Neuronal stem cell (in vitro differentiated cells): ENCODE results near the gene KIF26A.

Source experiments
- DNase-seq: peaks from one replicate; pipeline ENCODE4 v3.0.0-alpha.2; 2013; ENCODE audit warnings: low spot score
- H2AFZ ChIP-seq: one replicate; pipeline ENCODE4 v1.6.1; 2013; ENCODE audit warnings: mild to moderate bottlenecking, low read length, inconsistent platforms
- H2AK5ac ChIP-seq: 2 replicates; pipeline ENCODE4 v1.6.1; 2013; ENCODE audit warnings: low read depth, mild to moderate bottlenecking, inconsistent platforms, low read length, moderate library complexity, mixed read lengths
- H2BK120ac ChIP-seq: 2 replicates; pipeline ENCODE4 v1.6.1; 2013; ENCODE audit warnings: low read depth, mild to moderate bottlenecking, inconsistent platforms, low read length, moderate library complexity, mixed read lengths
- H2BK12ac ChIP-seq: one replicate; pipeline ENCODE4 v1.6.1; 2013; ENCODE audit warnings: low read length, inconsistent platforms
- H2BK15ac ChIP-seq: 2 replicates; pipeline ENCODE4 v1.6.1; 2013; ENCODE audit warnings: mild to moderate bottlenecking, low read length, inconsistent platforms, mixed read lengths
- H2BK5ac ChIP-seq: one replicate; pipeline ENCODE4 v1.6.1; 2013; ENCODE audit warnings: inconsistent platforms, mild to moderate bottlenecking, low read length, moderate library complexity
- H3K14ac ChIP-seq: one replicate; pipeline ENCODE4 v1.6.1; 2013; ENCODE audit warnings: low read length, inconsistent platforms
- H3K18ac ChIP-seq: 2 replicates; pipeline ENCODE4 v1.6.1; 2013; ENCODE audit warnings: low read length, inconsistent platforms
- H3K23ac ChIP-seq: 2 replicates; pipeline ENCODE4 v1.6.1; 2013; ENCODE audit warnings: low read depth, mild to moderate bottlenecking, mixed read lengths, low read length, inconsistent platforms; ENCODE audit not compliant: poor library complexity
- H3K27ac ChIP-seq: replicated peaks from 3 replicates; pipeline ENCODE4 v1.5.1; 2013; ENCODE audit warnings: low read length, inconsistent platforms
- H3K27me3 ChIP-seq, 3 experiments: 2 replicates each; pipeline ENCODE4 v1.6.1; 2013; ENCODE audit warnings: low read length in 3 of 3, mild to moderate bottlenecking in 2 of 3, inconsistent platforms in 1 of 3, low read depth in 1 of 3, mixed read lengths in 1 of 3, moderate library complexity in 1 of 3; ENCODE audit not compliant: control insufficient read depth in 3 of 3, insufficient read depth in 3 of 3
- H3K36me3 ChIP-seq, 2 donors: replicated peaks in 1 of 2; 2 replicates each; pipeline ENCODE4 v1.6.1; 2013; ENCODE audit warnings: low read length in 2 of 2; ENCODE audit not compliant: control insufficient read depth in 2 of 2, insufficient read depth in 2 of 2
- H3K4ac ChIP-seq: 2 replicates; pipeline ENCODE4 v1.6.1; 2013; ENCODE audit warnings: inconsistent platforms, mild to moderate bottlenecking, low read length, moderate library complexity
- H3K4me1 ChIP-seq, 2 donors: 1 replicate in 1 of 2; 2 replicates in 1 of 2; pipeline ENCODE4 v1.6.1; 2013; ENCODE audit warnings: low read length in 2 of 2, low read depth in 1 of 2; ENCODE audit not compliant: control insufficient read depth in 2 of 2, insufficient read depth in 1 of 2
- H3K4me2 ChIP-seq: one replicate; pipeline ENCODE4 v1.6.1; 2013; ENCODE audit warnings: mild to moderate bottlenecking, low read length, inconsistent platforms; ENCODE audit not compliant: insufficient read depth, poor library complexity, severe bottlenecking
- H3K4me3 ChIP-seq, 2 donors: 2 replicates each; pipeline ENCODE4 v1.5.1; 2013; ENCODE audit warnings: low read length in 2 of 2, mild to moderate bottlenecking in 2 of 2, inconsistent platforms in 1 of 2, moderate library complexity in 1 of 2
- H3K79me1 ChIP-seq: one replicate; pipeline ENCODE4 v1.6.1; 2013; ENCODE audit warnings: low read depth, mild to moderate bottlenecking, inconsistent platforms, low read length, moderate library complexity
- H3K9ac ChIP-seq: one replicate; pipeline ENCODE4 v1.6.1; 2013; ENCODE audit warnings: mild to moderate bottlenecking, low read depth, low read length, inconsistent platforms; ENCODE audit not compliant: poor library complexity
- H3K9me3 ChIP-seq, 2 donors: replicated peaks in 1 of 2; 2 replicates each; pipeline versions ENCODE3 to v1.6.1; 2013; ENCODE audit warnings: low read length in 2 of 2, mild to moderate bottlenecking in 2 of 2, inconsistent platforms in 1 of 2, low read depth in 1 of 2, mixed read lengths in 1 of 2, moderate library complexity in 1 of 2; ENCODE audit not compliant: control insufficient read depth in 2 of 2, insufficient read depth in 1 of 2
- H4K8ac ChIP-seq: one replicate; pipeline ENCODE4 v1.6.1; 2013; ENCODE audit warnings: low read depth, mild to moderate bottlenecking, inconsistent platforms, low read length, moderate library complexity
- H4K91ac ChIP-seq: one replicate; pipeline ENCODE4 v1.6.1; 2013; ENCODE audit warnings: low read length, low read depth, mild to moderate bottlenecking, inconsistent platforms; ENCODE audit not compliant: poor library complexity
- WGBS, 2 donors: extraction: QIAGEN DNeasy Blood & Tissue Kit; methylation state at CpG; one replicate each; pipeline ENCODE4 v1.1.7; 2013; ENCODE audit warnings: missing lambda C conversion rate in 2 of 2, mixed read lengths in 1 of 2; ENCODE audit not compliant: insufficient read length in 2 of 2, insufficient replicate concordance in 1 of 2; ENCODE audit errors: extremely low coverage in 2 of 2; 5-methylcytosine and 5-hydroxymethylcytosine counted together

KIF26A gene

GRCh38 chr14:104137297-104138097 lies 890 bp upstream of the KIF26A start:
- no peak overlapping the region for H3K23ac ChIP-seq
- H3K4me3 ChIP-seq: peak overlapping the region; percentile 67 to 76
- peak overlapping the region; percentile 90 for H2BK12ac ChIP-seq
- peak overlapping the region; percentile 81 for H2AK5ac ChIP-seq
- H2BK5ac ChIP-seq: peak overlapping the region; percentile 39
- H3K14ac ChIP-seq: no peak overlapping the region
- no CpG with 5 or more reads among the region's 88 CpGs for WGBS, 2 donors
- H3K36me3 ChIP-seq: no peaks in the 10 kb centered on the region
- H3K18ac ChIP-seq: peak overlapping the region; percentile 95
- no peak overlapping the region for H3K4ac ChIP-seq
- H3K27ac ChIP-seq: peak overlapping the region; percentile 64
- peak; percentile 84 for DNase-seq
- H3K9me3 ChIP-seq: no peaks in the 10 kb centered on the region
- H3K27me3 ChIP-seq: peaks cover 16 to 45% (median 22%) of the 10 kb centered on the region in 3 experiments
- peaks cover 16% of the 10 kb centered on the region for H3K79me1 ChIP-seq
- peaks cover 28 to 39% of the 10 kb centered on the region in 2 donors for H3K4me1 ChIP-seq
- H3K9ac ChIP-seq: peak overlapping the region; percentile 88
- no peak overlapping the region for H4K91ac ChIP-seq
- H2AFZ ChIP-seq: peak overlapping the region; percentile 94
- H4K8ac ChIP-seq: no peak overlapping the region
- peak overlapping the region; percentile 95 for H2BK15ac ChIP-seq
- H3K4me2 ChIP-seq: peak overlapping the region; percentile 94
- peak overlapping the region; percentile 81 for H2BK120ac ChIP-seq

- Histone ChIP-seq H2AFZ (peak overlapping the region; percentile 94), H3K9me3 (no peaks in the 10 kb centered on the region), H3K36me3 (no peaks in the 10 kb centered on the region), H3K18ac (peak overlapping the region; percentile 98), H2BK5ac (peak overlapping the region; percentile 93), H3K9ac (peak overlapping the region; percentile 93), H3K27ac (no peak overlapping the region), H2BK12ac (peak overlapping the region; percentile 84), H4K8ac (peak overlapping the region; percentile 43), H3K23ac (peak overlapping the region; percentile 71), H2AK5ac (peak overlapping the region; percentile 90), H3K27me3 (peaks cover 16 to 34% (median 22%) of the 10 kb centered on the region in 3 experiments), H3K79me1 (peaks cover 24% of the 10 kb centered on the region), H3K4me2 (peak overlapping the region; percentile 94), H3K4me1 (peaks cover 28 to 40% of the 10 kb centered on the region in 2 donors), H2BK15ac (peak overlapping the region; percentile 60), H3K4me3 (peak overlapping the region; percentile 67 to 89), H2BK120ac (peak overlapping the region; percentile 84), H3K4ac (peak overlapping the region; percentile 66), H4K91ac (no peak overlapping the region), H3K14ac (peak overlapping the region; percentile 82)
- WGBS, 2 donors: no CpG with 5 or more reads among the region's 73 CpGs
- no peak for DNase-seq
Measured at GRCh38 chr14:104138718-104139459, 502 bp downstream of the KIF26A start.

- H3K9ac ChIP-seq: peak overlapping the region; percentile 93
- peaks cover 16 to 27% (median 22%) of the 10 kb centered on the region in 3 experiments for H3K27me3 ChIP-seq
- peak overlapping the region; percentile 67 to 89 for H3K4me3 ChIP-seq
- WGBS, 2 donors: no CpG with 5 or more reads among the region's 14 CpGs
- peak overlapping the region; percentile 82 for H3K14ac ChIP-seq
- peak overlapping the region; percentile 93 for H2BK5ac ChIP-seq
- H2BK12ac ChIP-seq: peak overlapping the region; percentile 84
- no peak for DNase-seq
- H3K23ac ChIP-seq: peak overlapping the region; percentile 71
- peak overlapping the region; percentile 94 for H2AFZ ChIP-seq
- peaks cover 27% of the 10 kb centered on the region for H3K79me1 ChIP-seq
- peaks cover 28 to 41% of the 10 kb centered on the region in 2 donors for H3K4me1 ChIP-seq
- H3K9me3 ChIP-seq: no peaks in the 10 kb centered on the region
- peak overlapping the region; percentile 90 for H2AK5ac ChIP-seq
- peak overlapping the region; percentile 41 for H3K27ac ChIP-seq
- no peak overlapping the region for H4K91ac ChIP-seq
- no peak overlapping the region for H4K8ac ChIP-seq
- no peaks in the 10 kb centered on the region for H3K36me3 ChIP-seq
- no peak overlapping the region for H3K4ac ChIP-seq
- peak overlapping the region; percentile 84 for H2BK120ac ChIP-seq
- peak overlapping the region; percentile 71 for H2BK15ac ChIP-seq
- H3K4me2 ChIP-seq: peak overlapping the region; percentile 94
- peak overlapping the region; percentile 98 for H3K18ac ChIP-seq
Measured at GRCh38 chr14:104139460-104140212, 1.2 kb downstream of the KIF26A start.
